ENCODE measurements around the gene SLC35B3. TPM values are rescaled to one million over a fixed set of nuclear protein-coding genes. Genes with fewer than 3 reads are reported as not detected.

SLC35B3 gene
- total and polyA plus RNA-seq, 2 experiments from 2014 or later: 33.9 to 52.9 TPM

- Histone ChIP-seq H3K36me3 (ENCODE audit: low read depth) (no peaks in the 10 kb centered on the region), H3K4me2 (ENCODE audit: unreplicated experiment) (no peak overlapping the region), H2AFZ (no peak overlapping the region), H3K27me3 (replicated peaks; ENCODE audit: insufficient read depth) (no peaks in the 10 kb centered on the region), H3K79me2 (ENCODE audit: insufficient read depth) (no peaks in the 10 kb centered on the region), H3K9me2 (ENCODE audit: insufficient read depth) (no peaks in the 10 kb centered on the region), H3F3A (ENCODE audit: insufficient read depth) (no peaks in the 10 kb centered on the region), H3K27ac (no peak overlapping the region), H3K4me1 (ENCODE audit: insufficient read depth) (no peaks in the 10 kb centered on the region), H4K20me1 (ENCODE audit: insufficient read depth) (no peaks in the 10 kb centered on the region), H3K9ac (no peak overlapping the region), H3K9me3 (ENCODE audit: low read depth) (no peaks in the 10 kb centered on the region), H3K4me3 (no peak overlapping the region)
- in situ Hi-C loops (cut with MboI): no loop called here
- TF ChIP-seq EZH2 (IDR thresholded peaks at IDR 0.05; ENCODE audit: insufficient read depth, poor library complexity, severe bottlenecking): no peak
- no peak for TF ChIP-seq EZH2phosphoT487 (IDR thresholded peaks at IDR 0.05; ENCODE audit: insufficient read depth, low read depth)
- no peak for DNase-seq
- WGBS, 2 experiments (ENCODE audit: low coverage in 1 of 2, low lambda C conversion rate in 2 of 2, missing lambda C conversion rate in 2 of 2): 32 to 41% methylated on average over 2 of the region's 2 CpGs
Observed at GRCh38 chr6:8392569-8392968, 42.8 kb downstream of the SLC35B3 start.

GRCh38 chr6:8391934-8392333 lies 43.4 kb downstream of the SLC35B3 start:
- H3K9me2 ChIP-seq (ENCODE audit: insufficient read depth): no peaks in the 10 kb centered on the region
- H3K27ac ChIP-seq: no peak overlapping the region
- no peaks in the 10 kb centered on the region for H3K36me3 ChIP-seq (ENCODE audit: low read depth)
- no peaks in the 10 kb centered on the region for H3K79me2 ChIP-seq (ENCODE audit: insufficient read depth)
- H3K9me3 ChIP-seq (ENCODE audit: low read depth): no peaks in the 10 kb centered on the region
- H3F3A ChIP-seq (ENCODE audit: insufficient read depth): no peaks in the 10 kb centered on the region
- H4K20me1 ChIP-seq (ENCODE audit: insufficient read depth): no peaks in the 10 kb centered on the region
- no peak overlapping the region for H3K4me3 ChIP-seq
- no peaks in the 10 kb centered on the region for H3K27me3 ChIP-seq (replicated peaks; ENCODE audit: insufficient read depth)
- in situ Hi-C loops (cut with MboI): no loop called here
- no peak overlapping the region for H2AFZ ChIP-seq
- H3K4me2 ChIP-seq (ENCODE audit: unreplicated experiment): no peak overlapping the region
- H3K4me1 ChIP-seq (ENCODE audit: insufficient read depth): no peaks in the 10 kb centered on the region
- no peak for TF ChIP-seq EZH2phosphoT487 (IDR thresholded peaks at IDR 0.05; ENCODE audit: insufficient read depth, low read depth)
- no peak for TF ChIP-seq EZH2 (IDR thresholded peaks at IDR 0.05; ENCODE audit: insufficient read depth, poor library complexity, severe bottlenecking)
- no peak for DNase-seq
- no peak overlapping the region for H3K9ac ChIP-seq

- Histone ChIP-seq H3F3A (ENCODE audit: insufficient read depth) (no peaks in the 10 kb centered on the region), H3K9me2 (ENCODE audit: insufficient read depth) (no peaks in the 10 kb centered on the region), H3K4me3 (no peak overlapping the region), H3K9me3 (ENCODE audit: low read depth) (no peaks in the 10 kb centered on the region), H3K4me1 (ENCODE audit: insufficient read depth) (no peaks in the 10 kb centered on the region), H3K79me2 (ENCODE audit: insufficient read depth) (no peaks in the 10 kb centered on the region), H3K27ac (no peak overlapping the region), H3K4me2 (ENCODE audit: unreplicated experiment) (no peak overlapping the region), H4K20me1 (ENCODE audit: insufficient read depth) (no peaks in the 10 kb centered on the region), H3K27me3 (replicated peaks; ENCODE audit: insufficient read depth) (no peaks in the 10 kb centered on the region), H3K9ac (no peak overlapping the region), H3K36me3 (ENCODE audit: low read depth) (no peaks in the 10 kb centered on the region), H2AFZ (no peak overlapping the region)
- no peak for DNase-seq
- WGBS, 2 experiments (ENCODE audit: low coverage in 1 of 2, low lambda C conversion rate in 2 of 2, missing lambda C conversion rate in 2 of 2): 46 to 48% methylated on average over 4 of the region's 4 CpGs
- TF ChIP-seq EZH2phosphoT487 (IDR thresholded peaks at IDR 0.05; ENCODE audit: insufficient read depth, low read depth): no peak
- no peak for TF ChIP-seq EZH2 (IDR thresholded peaks at IDR 0.05; ENCODE audit: insufficient read depth, poor library complexity, severe bottlenecking)
- in situ Hi-C loops (cut with MboI): no loop called here
Observed at GRCh38 chr6:8389036-8389818, 46.1 kb downstream of the SLC35B3 start.

- Histone ChIP-seq H2AFZ (no peak overlapping the region), H3F3A (ENCODE audit: insufficient read depth) (no peaks in the 10 kb centered on the region), H3K4me2 (ENCODE audit: unreplicated experiment) (no peak overlapping the region), H3K79me2 (ENCODE audit: insufficient read depth) (no peaks in the 10 kb centered on the region), H3K27ac (no peak overlapping the region), H3K4me3 (no peak overlapping the region), H3K9me3 (ENCODE audit: low read depth) (no peaks in the 10 kb centered on the region), H4K20me1 (ENCODE audit: insufficient read depth) (no peaks in the 10 kb centered on the region), H3K27me3 (replicated peaks; ENCODE audit: insufficient read depth) (no peaks in the 10 kb centered on the region), H3K9me2 (ENCODE audit: insufficient read depth) (no peaks in the 10 kb centered on the region), H3K36me3 (ENCODE audit: low read depth) (no peaks in the 10 kb centered on the region), H3K9ac (no peak overlapping the region), H3K4me1 (ENCODE audit: insufficient read depth) (no peaks in the 10 kb centered on the region)
- in situ Hi-C loops (cut with MboI): no loop called here
- no peak for DNase-seq
- TF ChIP-seq EZH2phosphoT487 (IDR thresholded peaks at IDR 0.05; ENCODE audit: insufficient read depth, low read depth) (no peak), EZH2 (IDR thresholded peaks at IDR 0.05; ENCODE audit: insufficient read depth, poor library complexity, severe bottlenecking) (no peak)
- WGBS, 2 experiments (ENCODE audit: low coverage in 1 of 2, low lambda C conversion rate in 2 of 2, missing lambda C conversion rate in 2 of 2): 52 to 56% methylated on average over 11 of the region's 11 CpGs
Observed at GRCh38 chr6:8387942-8388437, 47.4 kb downstream of the SLC35B3 start.

Measured in GM23248 (cell line).